H9 (cell line): ENCODE data around the gene GMPR2. TPM values are rescaled to one million over a fixed set of nuclear protein-coding genes. Genes with fewer than 3 reads are reported as not detected.

ENCODE experiments used
- DNase-seq: peaks from one replicate; pipeline ENCODE4 v3.0.0-alpha.2; 2017
- H2AFZ ChIP-seq: one replicate; pipeline ENCODE4 v1.6.1; 2013; ENCODE audit warnings: mild to moderate bottlenecking, low read length, control low read depth, moderate library complexity
- H2AK5ac ChIP-seq: 2 replicates; pipeline ENCODE4 v1.6.1; 2013; ENCODE audit warnings: low read length, control low read depth, mixed read lengths; ENCODE audit not compliant: insufficient read length
- H2BK120ac ChIP-seq: one replicate; pipeline ENCODE4 v1.6.1; 2013; ENCODE audit warnings: low read depth, mild to moderate bottlenecking, low read length, control low read depth, inconsistent platforms; ENCODE audit not compliant: poor library complexity, severe bottlenecking
- H2BK12ac ChIP-seq: 2 replicates; pipeline ENCODE4 v1.6.1; 2013; ENCODE audit warnings: low read length, control low read depth, mixed read lengths, low read depth; ENCODE audit not compliant: insufficient read length
- H2BK15ac ChIP-seq: 2 replicates; pipeline ENCODE4 v1.6.1; 2013; ENCODE audit warnings: low read depth, low read length, control low read depth
- H2BK20ac ChIP-seq: one replicate; pipeline ENCODE4 v1.6.1; 2013; ENCODE audit warnings: low read depth, mild to moderate bottlenecking, low read length, control low read depth, inconsistent platforms; ENCODE audit not compliant: poor library complexity, severe bottlenecking
- H2BK5ac ChIP-seq: 2 replicates; pipeline ENCODE4 v1.6.1; 2013; ENCODE audit warnings: low read length, control low read depth, mixed read lengths; ENCODE audit not compliant: insufficient read length
- H3K14ac ChIP-seq: 2 replicates; pipeline ENCODE4 v1.6.1; 2013; ENCODE audit warnings: low read length, control low read depth; ENCODE audit not compliant: insufficient read depth
- H3K18ac ChIP-seq: 2 replicates; pipeline ENCODE4 v1.6.1; 2013; ENCODE audit warnings: low read depth, mild to moderate bottlenecking, mixed read lengths, low read length, control low read depth; ENCODE audit not compliant: insufficient read length
- H3K23ac ChIP-seq: 2 replicates; pipeline ENCODE4 v1.6.1; 2013; ENCODE audit warnings: low read length, control low read depth, mixed read lengths, low read depth; ENCODE audit not compliant: insufficient read length
- H3K23me2 ChIP-seq: 2 replicates; pipeline ENCODE4 v1.6.1; 2013; ENCODE audit warnings: low read depth, mild to moderate bottlenecking, mixed read lengths, low read length, control low read depth; ENCODE audit not compliant: insufficient read length, poor library complexity, severe bottlenecking
- H3K27ac ChIP-seq: 2 replicates; pipeline ENCODE4 v1.5.1; 2013; ENCODE audit warnings: low read length, control low read depth, mixed read lengths, low read depth; ENCODE audit not compliant: insufficient read length
- H3K27me3 ChIP-seq: 2 replicates; pipeline ENCODE4 v1.6.1; 2013; ENCODE audit warnings: low read length, control low read depth, inconsistent platforms; ENCODE audit not compliant: insufficient read depth
- H3K4ac ChIP-seq: 2 replicates; pipeline ENCODE4 v1.6.1; 2013; ENCODE audit warnings: low read depth, mild to moderate bottlenecking, control low read depth, inconsistent platforms, low read length, moderate library complexity
- H3K4me1 ChIP-seq: 2 replicates; pipeline ENCODE4 v1.6.1; 2013; ENCODE audit warnings: low read length, control low read depth, inconsistent platforms; ENCODE audit not compliant: insufficient read depth
- H3K4me2 ChIP-seq: 2 replicates; pipeline ENCODE4 v1.6.1; 2013; ENCODE audit warnings: low read length, control low read depth, mixed read lengths; ENCODE audit not compliant: insufficient read length, insufficient read depth
- H3K56ac ChIP-seq: 2 replicates; pipeline ENCODE4 v1.6.1; 2013; ENCODE audit warnings: low read depth, mild to moderate bottlenecking, mixed read lengths, low read length, control low read depth; ENCODE audit not compliant: insufficient read length
- H3K79me1 ChIP-seq: 2 replicates; pipeline ENCODE4 v1.6.1; 2013; ENCODE audit warnings: low read depth, mild to moderate bottlenecking, moderate library complexity, low read length, control low read depth, inconsistent platforms; ENCODE audit not compliant: insufficient read depth, poor library complexity, severe bottlenecking
- H3K79me2 ChIP-seq: 2 replicates; pipeline ENCODE4 v1.6.1; 2013; ENCODE audit warnings: low read length, control low read depth, inconsistent platforms; ENCODE audit not compliant: insufficient read depth
- H3K9ac ChIP-seq: 2 replicates; pipeline ENCODE4 v1.6.1; 2013; ENCODE audit warnings: low read length, control low read depth, mixed read lengths; ENCODE audit not compliant: insufficient read length; ENCODE audit errors: extremely low read depth
- H3K9me3 ChIP-seq: one replicate; pipeline ENCODE4 v1.6.1; 2013; ENCODE audit warnings: low read depth, low read length, inconsistent platforms; ENCODE audit not compliant: control insufficient read depth
- H3T11ph ChIP-seq: one replicate; pipeline ENCODE4 v1.6.1; 2013; ENCODE audit warnings: mild to moderate bottlenecking, low read length, control low read depth, inconsistent platforms
- H4K20me1 ChIP-seq: one replicate; pipeline ENCODE4 v1.6.1; 2013; ENCODE audit not compliant: control insufficient read depth, insufficient read length, insufficient read depth
- H4K5ac ChIP-seq: 2 replicates; pipeline ENCODE4 v1.6.1; 2013; ENCODE audit warnings: low read depth, mild to moderate bottlenecking, mixed read lengths, low read length, control low read depth; ENCODE audit not compliant: insufficient read length
- H4K8ac ChIP-seq: replicated peaks from 2 replicates; pipeline ENCODE4 v1.6.1; 2013; ENCODE audit warnings: low read length, control low read depth, mixed read lengths, low read depth; ENCODE audit not compliant: insufficient read length
- H4K91ac ChIP-seq: 2 replicates; pipeline ENCODE4 v1.6.1; 2013; ENCODE audit warnings: low read depth, mild to moderate bottlenecking, moderate library complexity, mixed read lengths, low read length, control low read depth; ENCODE audit not compliant: insufficient read length
- H3K27ac Mint-ChIP-seq, 3 experiments: 2 replicates in 2 of 3; 3 replicates in 1 of 3; pipeline ENCODE4 v1.8.0; 2020 to 2021; ENCODE audit warnings: mixed read lengths in 3 of 3, mild to moderate bottlenecking in 1 of 3, moderate library complexity in 1 of 3
- H3K27me3 Mint-ChIP-seq: 2 replicates; pipeline ENCODE4 v1.8.0; 2021; ENCODE audit warnings: low read depth, mild to moderate bottlenecking, moderate library complexity, mixed read lengths
- H3K36me3 Mint-ChIP-seq, 3 experiments: 2 replicates in 2 of 3; 3 replicates in 1 of 3; pipeline ENCODE4 v1.8.0; 2020 to 2021; ENCODE audit warnings: low read depth in 3 of 3, mixed read lengths in 3 of 3; ENCODE audit not compliant: insufficient read depth in 1 of 3
- H3K4me1 Mint-ChIP-seq, 2 experiments: 2 replicates each; pipeline ENCODE4 v1.8.0; 2020; ENCODE audit warnings: mixed read lengths in 2 of 2
- H3K4me3 Mint-ChIP-seq, 2 experiments: 2 replicates in 1 of 2; 3 replicates in 1 of 2; pipeline ENCODE4 v1.8.0; 2020 to 2021; ENCODE audit warnings: mild to moderate bottlenecking in 2 of 2, mixed read lengths in 2 of 2, moderate library complexity in 1 of 2
- H3K9me3 Mint-ChIP-seq, 2 experiments: 2 replicates in 1 of 2; 3 replicates in 1 of 2; pipeline ENCODE4 v1.8.0; 2020; ENCODE audit warnings: mild to moderate bottlenecking in 2 of 2, mixed read lengths in 2 of 2, moderate library complexity in 1 of 2
- CTCF ChIP-seq: fragments of 200-600 bp; sonication (generic); conservative IDR thresholded peaks from 3 replicates; pipeline ENCODE4 v1.8.0; 2021; ENCODE audit warnings: antibody characterized with exemption, mild to moderate bottlenecking
- WGBS: extraction: QIAGEN DNeasy Blood & Tissue Kit; methylation state at CpG from one replicate; pipeline ENCODE4 v1.1.7; 2013; ENCODE audit warnings: missing lambda C conversion rate, low lambda C conversion rate, mixed read lengths; ENCODE audit not compliant: insufficient read length; ENCODE audit errors: extremely low coverage; 5-methylcytosine and 5-hydroxymethylcytosine counted together
- total RNA-seq: library from RNA; stranded (reverse); gene quantifications from 2 replicates; pipeline ENCODE4 v1.2.1, GENCODE V29; 2021

GMPR2 gene
- total RNA-seq, 1 experiment from 2014 or later: 84.7 TPM

- H3K4me3 Mint-ChIP-seq: no peak overlapping the region
- peaks cover 2% of the 10 kb centered on the region in 2 experiments; a peak in 1 of 4 replicates for H3K4me1 Mint-ChIP-seq
- Histone ChIP-seq H3K4me1 (no peaks in the 10 kb centered on the region), H2BK120ac (no peak overlapping the region), H2BK15ac (no peak overlapping the region), H3K23me2 (no peaks in the 10 kb centered on the region), H4K5ac (no peak overlapping the region), H4K8ac (no peak overlapping the region), H3K79me2 (no peaks in the 10 kb centered on the region), H3K27ac (no peak overlapping the region), H3K9me3 (no peaks in the 10 kb centered on the region), H3K23ac (no peak overlapping the region), H3K9ac (no peak overlapping the region), H3T11ph (no peak overlapping the region), H3K27me3 (no peaks in the 10 kb centered on the region), H2BK20ac (no peak overlapping the region), H3K56ac (no peak overlapping the region), H2BK12ac (no peak overlapping the region), H3K4ac (no peak overlapping the region), H3K4me2 (no peak overlapping the region), H3K79me1 (no peaks in the 10 kb centered on the region), H4K20me1 (no peaks in the 10 kb centered on the region), H3K14ac (no peak overlapping the region), H3K18ac (no peak overlapping the region), H2AK5ac (no peak overlapping the region), H2BK5ac (no peak overlapping the region), H2AFZ (no peak overlapping the region), H4K91ac (no peak overlapping the region)
- H3K27me3 Mint-ChIP-seq: no peaks in the 10 kb centered on the region
- no CpG with 5 or more reads among the region's 11 CpGs for WGBS
- TF ChIP-seq CTCF: peak; percentile 34
- H3K27ac Mint-ChIP-seq: no peak overlapping the region
- no peaks in the 10 kb centered on the region for H3K36me3 Mint-ChIP-seq
- no peaks in the 10 kb centered on the region for H3K9me3 Mint-ChIP-seq
- DNase-seq: no peak
These were observed 46.8 kb downstream of the GMPR2 start for GRCh38 chr14:24279301-24280186.
